Colonic mucosa (tissue), 4 donors: ENCODE data around the gene WWOX. TPM values are rescaled to one million over a fixed set of nuclear protein-coding genes. Genes with fewer than 3 reads are reported as not detected.
A peak's percentile ranks its signal among the peaks of the same experiment; 100 is the strongest.

Experiments
- DNase-seq: peaks from one replicate; pipeline ENCODE4 v3.0.0-alpha.2; 2020
- H3K27ac ChIP-seq: fragments of 200-600 bp; one replicate; pipeline ENCODE4 v1.8.0; 2021
- H3K27me3 ChIP-seq: fragments of 200-600 bp; one replicate; pipeline ENCODE4 v1.8.0; 2021
- H3K36me3 ChIP-seq: fragments of 200-600 bp; one replicate; pipeline ENCODE4 v1.8.0; 2021
- H3K4me1 ChIP-seq: fragments of 200-600 bp; one replicate; pipeline ENCODE4 v1.8.0; 2021; ENCODE audit warnings: mild to moderate bottlenecking
- H3K4me3 ChIP-seq: fragments of 200-600 bp; one replicate; pipeline ENCODE4 v1.8.0; 2021
- H3K9ac ChIP-seq, 2 donors: one replicate each; pipeline ENCODE4 v1.7.0; 2013; ENCODE audit warnings: control low read depth in 2 of 2, low read depth in 2 of 2, low read length in 2 of 2
- H3K9me3 ChIP-seq: fragments of 200-600 bp; one replicate; pipeline ENCODE4 v1.8.0; 2021
- intact Hi-C: fragments of 100-400 bp; cut with DNase I; formaldehyde crosslinking; loops from one replicate; pipeline ENCODE4 v1.14.1; 2022
- total RNA-seq, 2 donors: library from RNA; stranded (reverse); fragmentation: NEBNext Ultra II Directional in 1 of 2; extraction: Animal tissue kit (Norgen Biotek cat#: 25700) in 1 of 2; gene quantifications; one replicate each; pipeline ENCODE4 v1.2.1, GENCODE V29; 2021
- TF ChIP-seq, protein P1 (sequence below): fragments of 200-600 bp; IDR thresholded peaks from one replicate; pipeline ENCODE4 v1.8.0; 2022; ENCODE audit warnings: antibody characterized with exemption, mild to moderate bottlenecking
- donor health status: healthy.
- donor health status: DM: no; HTN: no; CAD: no.
- donor health status: DM: no; HTN: no; CAD: no.

WWOX gene
- total RNA-seq, 2 donors from 2014 or later = 7.2 to 11.0 TPM

DNA sequence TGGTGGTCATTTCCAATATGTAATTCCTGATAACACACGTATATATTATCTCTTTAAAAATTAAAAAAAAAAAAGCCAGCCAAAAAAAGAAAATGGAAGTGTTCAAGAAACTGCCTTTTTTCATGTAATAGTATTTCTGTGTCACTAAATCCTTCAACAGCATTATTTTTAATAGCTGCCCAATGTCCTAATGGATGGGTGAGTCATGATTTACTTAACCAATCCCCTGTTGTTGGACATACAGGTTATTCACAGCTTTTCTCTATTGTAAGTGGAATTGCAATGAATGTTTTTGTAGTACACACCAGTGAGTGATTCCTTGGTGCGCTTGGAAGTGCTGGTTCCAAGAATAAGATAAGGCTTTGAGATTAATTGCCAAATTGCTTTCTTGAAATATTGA lies 124.9 kb downstream of the WWOX start:
- Histone ChIP-seq H3K27me3 (no peaks in the 10 kb centered on the region), H3K9me3 (no peaks in the 10 kb centered on the region), H3K36me3 (no peaks in the 10 kb centered on the region), H3K4me1 (no peaks in the 10 kb centered on the region), H3K27ac (no peak overlapping the region), H3K4me3 (no peak overlapping the region), H3K9ac (no peak overlapping the region)
- no peak for DNase-seq
- intact Hi-C loops = no loop called here
- TF ChIP-seq, protein P1, sequence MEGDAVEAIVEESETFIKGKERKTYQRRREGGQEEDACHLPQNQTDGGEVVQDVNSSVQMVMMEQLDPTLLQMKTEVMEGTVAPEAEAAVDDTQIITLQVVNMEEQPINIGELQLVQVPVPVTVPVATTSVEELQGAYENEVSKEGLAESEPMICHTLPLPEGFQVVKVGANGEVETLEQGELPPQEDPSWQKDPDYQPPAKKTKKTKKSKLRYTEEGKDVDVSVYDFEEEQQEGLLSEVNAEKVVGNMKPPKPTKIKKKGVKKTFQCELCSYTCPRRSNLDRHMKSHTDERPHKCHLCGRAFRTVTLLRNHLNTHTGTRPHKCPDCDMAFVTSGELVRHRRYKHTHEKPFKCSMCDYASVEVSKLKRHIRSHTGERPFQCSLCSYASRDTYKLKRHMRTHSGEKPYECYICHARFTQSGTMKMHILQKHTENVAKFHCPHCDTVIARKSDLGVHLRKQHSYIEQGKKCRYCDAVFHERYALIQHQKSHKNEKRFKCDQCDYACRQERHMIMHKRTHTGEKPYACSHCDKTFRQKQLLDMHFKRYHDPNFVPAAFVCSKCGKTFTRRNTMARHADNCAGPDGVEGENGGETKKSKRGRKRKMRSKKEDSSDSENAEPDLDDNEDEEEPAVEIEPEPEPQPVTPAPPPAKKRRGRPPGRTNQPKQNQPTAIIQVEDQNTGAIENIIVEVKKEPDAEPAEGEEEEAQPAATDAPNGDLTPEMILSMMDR = no peak

DNA sequence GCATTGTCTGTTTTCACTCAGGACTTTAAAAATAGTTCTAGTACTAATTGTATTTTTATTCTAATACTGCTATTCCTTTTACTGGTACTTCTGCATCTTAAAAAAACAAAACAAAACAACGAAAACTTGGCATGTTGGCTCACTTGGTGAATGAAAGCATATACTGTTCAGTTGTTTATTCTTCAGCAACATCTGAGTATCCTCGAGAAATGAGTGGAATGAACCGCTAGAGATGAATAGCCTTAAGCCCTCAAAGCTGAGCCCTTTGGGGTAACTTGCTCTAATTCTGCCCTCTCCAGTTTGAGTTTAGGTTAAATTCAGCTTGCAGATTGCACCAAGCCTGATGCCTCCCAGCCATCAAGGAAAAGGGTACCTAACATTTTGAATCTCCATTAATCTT lies 126.5 kb downstream of the WWOX start:
- no peak for DNase-seq
- intact Hi-C loops = no loop called here
- H3K9ac ChIP-seq = no peak overlapping the region
- H3K4me3 ChIP-seq = no peak overlapping the region
- H3K27ac ChIP-seq = no peak overlapping the region
- TF ChIP-seq, protein P1 = no peak
- no peaks in the 10 kb centered on the region for H3K9me3 ChIP-seq
- H3K27me3 ChIP-seq = no peaks in the 10 kb centered on the region
- no peaks in the 10 kb centered on the region for H3K36me3 ChIP-seq
- H3K4me1 ChIP-seq = no peaks in the 10 kb centered on the region

DNA sequence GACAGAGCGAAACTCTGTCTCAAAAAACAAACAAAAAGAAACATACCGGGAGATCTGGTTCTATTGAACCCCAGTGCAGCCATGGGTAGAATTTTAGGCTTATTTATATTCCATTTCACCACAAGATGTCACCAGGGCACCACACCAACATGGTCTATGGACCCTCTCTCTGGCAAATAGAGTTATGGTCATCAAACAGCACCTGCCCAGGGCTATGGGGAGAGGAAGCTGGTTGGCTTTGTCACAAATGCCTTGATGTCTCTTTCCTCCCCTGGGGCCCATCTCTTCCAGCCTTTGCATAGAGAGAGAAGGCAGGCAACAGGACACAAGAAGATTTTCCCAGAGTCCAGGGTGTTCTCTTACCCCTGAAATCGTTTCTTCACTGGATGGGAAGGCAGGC lies 128.4 kb downstream of the WWOX start:
- H3K4me1 ChIP-seq = no peaks in the 10 kb centered on the region
- no peak overlapping the region for H3K4me3 ChIP-seq
- H3K9ac ChIP-seq = no peak overlapping the region
- intact Hi-C loops = no loop called here
- no peaks in the 10 kb centered on the region for H3K27me3 ChIP-seq
- no peaks in the 10 kb centered on the region for H3K9me3 ChIP-seq
- no peak for DNase-seq
- no peak overlapping the region for H3K27ac ChIP-seq
- TF ChIP-seq, protein P1 = no peak
- no peaks in the 10 kb centered on the region for H3K36me3 ChIP-seq

DNA sequence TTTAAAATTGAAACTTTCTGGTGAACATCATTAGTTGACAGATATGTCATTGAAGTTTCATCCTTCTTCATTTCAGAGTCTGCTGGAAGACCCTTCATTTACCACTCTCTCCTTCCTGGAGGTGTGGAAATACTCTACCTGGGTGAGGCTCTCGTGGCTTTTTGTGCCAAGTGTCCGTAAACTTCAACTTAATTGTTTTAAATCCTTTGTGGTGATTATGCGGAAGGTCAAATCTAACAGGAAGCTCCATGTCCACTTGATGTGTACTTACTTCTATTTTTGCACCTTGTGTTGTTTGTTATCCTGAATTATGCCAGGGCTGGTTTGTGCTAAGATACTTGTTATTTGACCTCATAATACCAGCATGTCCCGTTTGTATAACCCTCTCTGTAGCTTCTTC lies 129.2 kb downstream of the WWOX start:
- H3K9ac ChIP-seq = no peak overlapping the region
- no peak overlapping the region for H3K4me3 ChIP-seq
- DNase-seq = no peak
- H3K4me1 ChIP-seq = no peaks in the 10 kb centered on the region
- no peaks in the 10 kb centered on the region for H3K27me3 ChIP-seq
- no peak overlapping the region for H3K27ac ChIP-seq
- H3K9me3 ChIP-seq = no peaks in the 10 kb centered on the region
- intact Hi-C loops = no loop called here
- H3K36me3 ChIP-seq = no peaks in the 10 kb centered on the region
- TF ChIP-seq, protein P1 = no peak

DNA sequence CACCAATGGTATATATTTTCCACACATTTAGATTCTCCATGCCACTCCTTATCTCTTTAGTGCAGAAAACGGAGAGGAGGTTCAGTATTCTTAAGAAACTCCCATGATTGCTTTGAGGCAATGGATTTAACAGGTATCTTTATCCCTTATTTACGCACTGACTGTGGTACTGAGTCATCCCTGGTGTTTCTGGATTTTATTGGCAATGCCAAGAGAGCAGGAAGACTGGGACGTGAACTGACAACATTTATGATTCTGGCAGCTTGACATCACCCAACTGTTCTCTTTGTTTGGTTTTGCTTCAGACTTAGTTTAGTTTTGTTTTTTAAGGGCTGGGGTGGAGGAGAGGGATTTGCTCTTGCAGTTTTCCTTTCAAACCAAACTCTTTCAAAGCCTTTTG lies 131.4 kb downstream of the WWOX start:
- TF ChIP-seq, protein P1 = no peak
- intact Hi-C loops = no loop called here
- no peak overlapping the region for H3K27ac ChIP-seq

More for the DNA sequence above, 131.4 kb downstream of the WWOX start:
- Histone ChIP-seq H3K27me3 (no peaks in the 10 kb centered on the region), H3K4me3 (no peak overlapping the region), H3K9ac (no peak overlapping the region), H3K36me3 (no peaks in the 10 kb centered on the region), H3K9me3 (no peaks in the 10 kb centered on the region), H3K4me1 (no peaks in the 10 kb centered on the region)
- peak; percentile 56 for DNase-seq
